ENCODE results near the gene PTCH2. TPM values are rescaled to one million over a fixed set of nuclear protein-coding genes. Genes with fewer than 3 reads are reported as not detected.

Gene PTCH2
- total and polyA plus RNA-seq, 2 of the 13 experiments (the other 11 are each of a cell fraction or from before 2014, with no cell fraction given): 0.60 to 1.5 TPM

DNA sequence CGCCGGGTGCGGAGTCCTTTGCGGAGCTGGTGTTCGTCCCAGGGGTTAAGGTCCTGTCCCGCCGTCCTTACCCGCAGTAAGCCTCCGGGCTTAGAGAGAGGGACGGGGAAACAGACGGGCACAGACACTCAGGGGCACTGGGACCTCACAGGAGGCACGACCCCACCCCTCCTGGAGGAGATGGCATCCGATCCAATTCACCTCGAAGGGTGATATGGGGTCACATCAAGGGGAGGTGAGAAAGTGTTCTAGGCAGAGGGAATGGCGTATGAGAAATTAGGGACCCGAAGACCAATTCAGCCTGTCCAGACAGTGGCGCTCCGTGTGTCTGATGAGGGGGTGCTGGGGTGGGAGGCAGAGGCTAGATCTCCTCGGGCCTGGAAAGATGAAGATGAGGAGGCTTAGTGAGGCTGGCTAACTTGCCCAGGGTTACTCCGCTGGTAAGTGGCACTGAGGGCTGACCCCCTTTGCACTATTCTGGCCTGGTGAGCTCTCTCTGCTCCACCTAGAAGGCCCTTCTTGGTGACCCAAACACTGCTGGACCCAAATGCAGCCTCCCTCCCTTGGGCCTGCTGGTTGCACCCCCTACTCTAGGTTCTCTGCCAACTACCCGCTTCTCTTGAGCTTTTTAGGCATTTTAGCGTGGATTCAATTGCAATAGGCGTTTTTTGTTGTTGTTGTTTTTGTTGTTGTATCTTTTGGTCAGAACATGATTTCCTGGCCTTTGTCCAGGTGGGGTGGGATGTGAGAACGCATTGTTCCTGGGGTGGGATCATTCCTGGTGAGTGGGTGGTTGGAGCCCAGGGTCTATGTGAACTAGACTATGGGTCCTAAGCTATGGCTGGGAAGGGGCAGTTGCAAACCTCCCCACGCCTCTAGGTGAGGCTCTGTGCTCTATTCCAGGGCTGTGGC lies 22.5 kb downstream of the PTCH2 start (continued):
- TF ChIP-seq, protein P1, sequence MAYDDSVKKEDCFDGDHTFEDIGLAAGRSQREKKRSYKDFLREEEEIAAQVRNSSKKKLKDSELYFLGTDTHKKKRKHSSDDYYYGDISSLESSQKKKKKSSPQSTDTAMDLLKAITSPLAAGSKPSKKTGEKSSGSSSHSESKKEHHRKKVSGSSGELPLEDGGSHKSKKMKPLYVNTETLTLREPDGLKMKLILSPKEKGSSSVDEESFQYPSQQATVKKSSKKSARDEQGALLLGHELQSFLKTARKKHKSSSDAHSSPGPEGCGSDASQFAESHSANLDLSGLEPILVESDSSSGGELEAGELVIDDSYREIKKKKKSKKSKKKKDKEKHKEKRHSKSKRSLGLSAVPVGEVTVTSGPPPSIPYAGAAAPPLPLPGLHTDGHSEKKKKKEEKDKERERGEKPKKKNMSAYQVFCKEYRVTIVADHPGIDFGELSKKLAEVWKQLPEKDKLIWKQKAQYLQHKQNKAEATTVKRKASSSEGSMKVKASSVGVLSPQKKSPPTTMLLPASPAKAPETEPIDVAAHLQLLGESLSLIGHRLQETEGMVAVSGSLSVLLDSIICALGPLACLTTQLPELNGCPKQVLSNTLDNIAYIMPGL (CRISPR knock-in tag; IDR thresholded peaks at IDR 0.05; ENCODE audit: borderline replicate concordance in 1 of 2, low read depth in 1 of 2): peak in 1 of 2 experiments; percentile 18; a peak in 1 of 4 replicates
- TF ChIP-seq, protein P2, sequence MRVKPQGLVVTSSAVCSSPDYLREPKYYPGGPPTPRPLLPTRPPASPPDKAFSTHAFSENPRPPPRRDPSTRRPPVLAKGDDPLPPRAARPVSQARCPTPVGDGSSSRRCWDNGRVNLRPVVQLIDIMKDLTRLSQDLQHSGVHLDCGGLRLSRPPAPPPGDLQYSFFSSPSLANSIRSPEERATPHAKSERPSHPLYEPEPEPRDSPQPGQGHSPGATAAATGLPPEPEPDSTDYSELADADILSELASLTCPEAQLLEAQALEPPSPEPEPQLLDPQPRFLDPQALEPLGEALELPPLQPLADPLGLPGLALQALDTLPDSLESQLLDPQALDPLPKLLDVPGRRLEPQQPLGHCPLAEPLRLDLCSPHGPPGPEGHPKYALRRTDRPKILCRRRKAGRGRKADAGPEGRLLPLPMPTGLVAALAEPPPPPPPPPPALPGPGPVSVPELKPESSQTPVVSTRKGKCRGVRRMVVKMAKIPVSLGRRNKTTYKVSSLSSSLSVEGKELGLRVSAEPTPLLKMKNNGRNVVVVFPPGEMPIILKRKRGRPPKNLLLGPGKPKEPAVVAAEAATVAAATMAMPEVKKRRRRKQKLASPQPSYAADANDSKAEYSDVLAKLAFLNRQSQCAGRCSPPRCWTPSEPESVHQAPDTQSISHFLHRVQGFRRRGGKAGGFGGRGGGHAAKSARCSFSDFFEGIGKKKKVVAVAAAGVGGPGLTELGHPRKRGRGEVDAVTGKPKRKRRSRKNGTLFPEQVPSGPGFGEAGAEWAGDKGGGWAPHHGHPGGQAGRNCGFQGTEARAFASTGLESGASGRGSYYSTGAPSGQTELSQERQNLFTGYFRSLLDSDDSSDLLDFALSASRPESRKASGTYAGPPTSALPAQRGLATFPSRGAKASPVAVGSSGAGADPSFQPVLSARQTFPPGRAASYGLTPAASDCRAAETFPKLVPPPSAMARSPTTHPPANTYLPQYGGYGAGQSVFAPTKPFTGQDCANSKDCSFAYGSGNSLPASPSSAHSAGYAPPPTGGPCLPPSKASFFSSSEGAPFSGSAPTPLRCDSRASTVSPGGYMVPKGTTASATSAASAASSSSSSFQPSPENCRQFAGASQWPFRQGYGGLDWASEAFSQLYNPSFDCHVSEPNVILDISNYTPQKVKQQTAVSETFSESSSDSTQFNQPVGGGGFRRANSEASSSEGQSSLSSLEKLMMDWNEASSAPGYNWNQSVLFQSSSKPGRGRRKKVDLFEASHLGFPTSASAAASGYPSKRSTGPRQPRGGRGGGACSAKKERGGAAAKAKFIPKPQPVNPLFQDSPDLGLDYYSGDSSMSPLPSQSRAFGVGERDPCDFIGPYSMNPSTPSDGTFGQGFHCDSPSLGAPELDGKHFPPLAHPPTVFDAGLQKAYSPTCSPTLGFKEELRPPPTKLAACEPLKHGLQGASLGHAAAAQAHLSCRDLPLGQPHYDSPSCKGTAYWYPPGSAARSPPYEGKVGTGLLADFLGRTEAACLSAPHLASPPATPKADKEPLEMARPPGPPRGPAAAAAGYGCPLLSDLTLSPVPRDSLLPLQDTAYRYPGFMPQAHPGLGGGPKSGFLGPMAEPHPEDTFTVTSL (CRISPR knock-in tag; IDR thresholded peaks at IDR 0.05; ENCODE audit: borderline replicate concordance): no peak
- TF ChIP-seq ZNF350 (CRISPR knock-in tag; IDR thresholded peaks at IDR 0.05; ENCODE audit: borderline replicate concordance, low read depth): peak; percentile 11; the same call in 1 of the 2 replicates
- TF ChIP-seq, protein P3, sequence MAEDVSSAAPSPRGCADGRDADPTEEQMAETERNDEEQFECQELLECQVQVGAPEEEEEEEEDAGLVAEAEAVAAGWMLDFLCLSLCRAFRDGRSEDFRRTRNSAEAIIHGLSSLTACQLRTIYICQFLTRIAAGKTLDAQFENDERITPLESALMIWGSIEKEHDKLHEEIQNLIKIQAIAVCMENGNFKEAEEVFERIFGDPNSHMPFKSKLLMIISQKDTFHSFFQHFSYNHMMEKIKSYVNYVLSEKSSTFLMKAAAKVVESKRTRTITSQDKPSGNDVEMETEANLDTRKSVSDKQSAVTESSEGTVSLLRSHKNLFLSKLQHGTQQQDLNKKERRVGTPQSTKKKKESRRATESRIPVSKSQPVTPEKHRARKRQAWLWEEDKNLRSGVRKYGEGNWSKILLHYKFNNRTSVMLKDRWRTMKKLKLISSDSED (CRISPR knock-in tag; IDR thresholded peaks at IDR 0.05): no peak
- TF ChIP-seq MYC (CRISPR knock-in tag; IDR thresholded peaks at IDR 0.05; ENCODE audit: borderline replicate concordance): no peak; the same call in 1 of the 2 replicates
- peak; percentile 16; the same call in 1 of the 2 replicates for TF ChIP-seq ZBTB38 (CRISPR knock-in tag; IDR thresholded peaks at IDR 0.05)
- TF ChIP-seq SP2 (CRISPR knock-in tag; IDR thresholded peaks at IDR 0.05): no peak
- TF ChIP-seq HES4 (CRISPR knock-in tag; IDR thresholded peaks at IDR 0.05; ENCODE audit: borderline replicate concordance): no peak
- no peak for TF ChIP-seq PHB2 (IDR thresholded peaks at IDR 0.05; ENCODE audit: partially characterized antibody)
- TF ChIP-seq ZKSCAN1 (IDR thresholded peaks at IDR 0.05; ENCODE audit: low read length): no peak
- no peak for TF ChIP-seq POLR2AphosphoS2 (IDR thresholded peaks at IDR 0.05; ENCODE audit: low read depth, low read length)
- TF ChIP-seq, protein P4, sequence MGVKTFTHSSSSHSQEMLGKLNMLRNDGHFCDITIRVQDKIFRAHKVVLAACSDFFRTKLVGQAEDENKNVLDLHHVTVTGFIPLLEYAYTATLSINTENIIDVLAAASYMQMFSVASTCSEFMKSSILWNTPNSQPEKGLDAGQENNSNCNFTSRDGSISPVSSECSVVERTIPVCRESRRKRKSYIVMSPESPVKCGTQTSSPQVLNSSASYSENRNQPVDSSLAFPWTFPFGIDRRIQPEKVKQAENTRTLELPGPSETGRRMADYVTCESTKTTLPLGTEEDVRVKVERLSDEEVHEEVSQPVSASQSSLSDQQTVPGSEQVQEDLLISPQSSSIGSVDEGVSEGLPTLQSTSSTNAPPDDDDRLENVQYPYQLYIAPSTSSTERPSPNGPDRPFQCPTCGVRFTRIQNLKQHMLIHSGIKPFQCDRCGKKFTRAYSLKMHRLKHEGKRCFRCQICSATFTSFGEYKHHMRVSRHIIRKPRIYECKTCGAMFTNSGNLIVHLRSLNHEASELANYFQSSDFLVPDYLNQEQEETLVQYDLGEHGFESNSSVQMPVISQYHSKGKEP (CRISPR knock-in tag; IDR thresholded peaks at IDR 0.05): no peak
- TF ChIP-seq ZFX (CRISPR knock-in tag; IDR thresholded peaks at IDR 0.05; ENCODE audit: low read depth): peak; percentile 18
- no peak for TF ChIP-seq IKZF4 (CRISPR knock-in tag; IDR thresholded peaks at IDR 0.05; ENCODE audit: borderline replicate concordance, low read depth, not compliant biosample characterization)
- no peak for TF ChIP-seq KDM1A (CRISPR knock-in tag; IDR thresholded peaks at IDR 0.05)
- no peak for TF ChIP-seq ELF1 (CRISPR knock-in tag; IDR thresholded peaks at IDR 0.05)
- TF ChIP-seq JUND (CRISPR knock-in tag; IDR thresholded peaks at IDR 0.05): no peak
- TF ChIP-seq ZSCAN29 (CRISPR knock-in tag; conservative IDR thresholded peaks at IDR 0.05): no peak

Measured in HepG2 (cell line).